SW480 (cell line): ENCODE results near the gene LSAMP.

Experiments
- DNase-seq: peaks from one replicate; pipeline ENCODE4 v3.0.0-alpha.2; 2016; ENCODE audit warnings: low spot score

Gene LSAMP

DNA sequence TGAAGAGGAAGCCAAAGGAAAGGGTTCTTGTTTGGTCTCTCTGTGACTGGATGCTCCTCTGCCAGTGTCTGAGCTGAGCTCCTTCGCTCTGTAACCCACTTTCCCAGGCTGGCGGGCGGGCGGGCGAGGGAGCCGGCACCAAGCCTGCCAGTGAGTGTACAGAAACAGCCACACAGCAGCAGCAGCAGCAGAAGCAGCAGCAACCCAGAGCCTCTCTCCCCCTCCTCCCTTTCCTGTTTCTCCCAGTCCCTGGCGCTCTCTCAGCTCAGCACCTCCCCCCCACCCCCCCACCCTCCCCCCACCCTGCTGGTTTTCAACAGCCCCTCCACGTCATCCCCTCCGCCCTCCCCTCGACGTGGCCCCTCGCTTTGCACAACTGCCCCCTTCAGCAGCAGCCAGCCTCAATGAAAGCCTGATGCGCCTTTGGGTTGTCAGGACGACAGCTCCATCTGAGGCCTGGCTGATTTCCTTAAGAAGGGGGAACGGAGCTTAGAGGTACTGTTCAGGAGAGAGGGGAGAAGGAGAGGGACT lies at the start of gene LSAMP:
Gene LSAMP (minus strand): TSS at position 177 of the 531 bp plus-strand sequence.
- DNase-seq = peak; percentile 6

- no peak for DNase-seq
These were observed 47.1 kb upstream of the LSAMP start for GRCh38 chr3:116492379-116492778.

GRCh38 chr3:116483135-116483534 lies 37.8 kb upstream of the LSAMP start:
- no peak for DNase-seq

DNA sequence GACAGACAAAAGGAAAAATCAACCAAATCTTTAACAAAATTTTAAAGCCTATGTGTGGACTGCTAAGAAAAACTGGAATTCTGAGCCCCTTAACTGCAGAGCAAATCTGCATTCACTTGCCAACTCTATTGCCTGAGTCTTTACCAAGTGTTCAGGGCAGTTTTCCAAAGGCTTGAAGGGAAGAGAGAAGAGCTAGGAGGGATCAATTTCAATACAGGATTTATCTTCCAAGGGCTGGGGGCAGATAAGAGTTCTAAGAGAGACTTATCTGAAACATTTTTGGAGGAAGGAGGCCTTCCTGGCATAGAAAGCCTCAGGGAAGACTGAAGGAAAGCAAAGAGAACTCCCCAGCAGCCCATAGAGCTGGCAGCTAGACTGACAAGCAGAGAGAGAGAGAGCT lies 31.4 kb upstream of the LSAMP start:
- no peak for DNase-seq

- DNase-seq = no peak
These were observed 29.5 kb upstream of the LSAMP start for GRCh38 chr3:116474801-116475200.

- DNase-seq = no peak
These were observed 28.9 kb upstream of the LSAMP start for GRCh38 chr3:116474032-116474780.

GRCh38 chr3:116473602-116474001 lies 28.3 kb upstream of the LSAMP start:
- DNase-seq = no peak

GRCh38 chr3:116470605-116471197 lies 25.4 kb upstream of the LSAMP start:
- no peak for DNase-seq

DNA sequence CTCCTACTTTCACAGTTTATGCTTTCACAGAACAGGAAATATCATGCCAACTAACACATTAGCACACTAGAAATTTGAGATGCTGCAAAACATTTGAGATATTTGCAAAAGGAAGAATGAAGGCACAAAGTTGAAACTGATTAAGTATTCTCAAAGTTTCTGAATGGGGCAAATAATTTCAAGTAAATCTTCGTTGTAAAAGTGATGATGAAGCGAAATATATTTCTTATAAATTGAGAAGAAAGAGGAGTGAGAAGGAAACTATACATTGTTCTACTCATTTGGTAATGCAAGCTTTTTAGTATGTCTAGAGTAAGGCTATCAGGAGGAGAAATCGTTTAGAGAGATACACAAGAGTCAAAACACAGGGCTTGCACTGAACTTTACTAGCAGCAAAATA lies 24.3 kb upstream of the LSAMP start:
- DNase-seq = no peak

DNA sequence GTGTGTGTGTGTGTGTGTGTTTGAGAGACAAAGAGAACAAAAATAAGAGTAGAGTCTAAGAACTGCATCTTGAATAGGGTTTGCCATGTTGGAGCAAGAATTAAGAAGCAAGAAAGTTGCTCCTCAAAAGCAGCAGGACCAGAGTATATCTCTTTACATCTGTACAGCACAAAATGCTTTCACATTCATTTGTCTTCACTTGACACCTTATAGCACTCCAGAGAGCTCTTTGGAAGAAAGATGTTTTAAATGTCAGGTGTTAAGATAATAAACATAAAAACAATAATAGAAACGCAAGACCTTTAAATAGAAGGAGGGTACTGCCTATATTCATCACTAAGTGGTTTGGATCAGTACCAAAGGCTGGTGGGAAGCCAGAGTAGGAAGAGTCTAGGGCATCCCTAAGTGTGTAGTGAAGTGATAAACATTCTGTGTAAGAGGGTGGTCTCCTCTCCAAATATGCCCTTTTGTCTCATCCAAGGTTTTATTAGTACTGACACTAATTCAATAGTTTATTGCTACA lies 19.1 kb upstream of the LSAMP start:
- DNase-seq = no peak

GRCh38 chr3:116453666-116454346 lies 8.5 kb upstream of the LSAMP start:
- DNase-seq = peak; percentile 4

- no peak for DNase-seq
These were observed 4.5 kb upstream of the LSAMP start for GRCh38 chr3:116449546-116450350.

DNA sequence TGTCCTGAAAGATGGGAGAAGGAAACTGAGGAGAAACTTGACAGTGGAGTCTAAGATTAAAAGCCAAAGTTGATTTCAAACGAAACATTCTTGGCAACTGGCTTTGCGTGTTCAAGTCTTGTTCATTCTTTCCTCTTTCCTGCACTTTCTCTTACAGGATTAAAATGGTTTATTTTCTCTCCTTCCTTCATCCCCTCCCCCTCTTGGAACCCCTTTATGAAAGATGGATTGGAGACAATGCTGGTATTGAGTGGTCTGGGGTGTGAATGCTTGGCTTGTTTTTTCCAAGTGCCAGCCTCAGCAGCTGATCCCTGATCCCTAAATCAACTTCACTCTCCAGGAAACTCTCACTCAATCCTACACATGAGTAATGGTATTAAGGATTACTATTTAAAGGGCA lies 703 bp upstream of the LSAMP start:
- DNase-seq = no peak

DNA sequence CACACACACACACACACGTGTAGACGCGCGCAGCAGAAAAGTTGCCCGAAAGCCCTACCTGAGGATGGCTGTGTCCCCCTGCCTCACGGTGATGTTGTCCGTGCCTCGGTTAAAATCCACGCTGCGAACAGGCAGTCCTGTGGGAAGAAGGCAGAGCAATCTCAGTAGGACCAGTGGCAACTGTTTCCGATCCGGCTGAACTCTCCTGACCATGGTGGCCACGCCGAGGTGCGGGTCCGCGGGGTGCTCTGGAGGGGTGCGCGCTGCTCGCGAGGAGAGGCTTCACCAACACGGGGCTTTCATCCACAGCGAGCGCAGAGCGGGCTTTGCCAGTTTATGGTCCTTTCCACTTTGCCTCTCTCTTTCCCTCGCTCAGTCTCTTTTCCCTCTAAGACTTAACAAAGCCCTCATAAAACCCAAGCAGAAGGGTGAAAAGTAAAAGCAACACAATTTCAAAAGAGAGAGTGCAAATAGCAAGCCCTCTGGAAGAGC lies 422 bp downstream of the LSAMP start:
- DNase-seq = no peak

DNA sequence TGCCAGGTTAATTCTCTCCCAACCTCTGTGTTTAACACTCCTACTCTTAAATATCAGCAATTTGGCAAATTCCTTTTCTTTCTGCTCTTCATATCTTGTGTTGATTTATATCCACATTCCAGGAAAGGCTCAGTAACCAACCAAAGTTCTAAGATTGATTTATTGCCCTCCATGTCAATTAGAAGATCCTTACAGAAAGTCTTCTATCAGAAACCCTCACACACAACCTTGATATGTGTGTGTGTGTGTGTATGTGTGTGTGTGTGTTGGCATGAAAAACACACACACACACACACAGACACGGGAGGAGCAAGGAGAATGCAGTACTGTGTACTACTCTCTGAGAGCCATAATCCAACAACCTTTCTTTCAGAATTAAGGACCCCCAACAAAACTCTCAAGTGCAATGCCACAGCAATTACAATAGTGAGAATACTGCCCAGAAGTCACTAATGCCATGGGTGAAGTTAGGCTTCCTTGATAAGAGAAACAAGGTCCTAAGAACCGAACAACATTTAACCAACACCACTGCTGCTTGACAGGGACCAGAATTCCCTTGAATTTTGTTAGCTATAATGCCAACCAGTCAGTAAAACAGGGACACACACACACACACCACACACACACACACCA lies 1.1 kb downstream of the LSAMP start:
- DNase-seq = no peak

DNA sequence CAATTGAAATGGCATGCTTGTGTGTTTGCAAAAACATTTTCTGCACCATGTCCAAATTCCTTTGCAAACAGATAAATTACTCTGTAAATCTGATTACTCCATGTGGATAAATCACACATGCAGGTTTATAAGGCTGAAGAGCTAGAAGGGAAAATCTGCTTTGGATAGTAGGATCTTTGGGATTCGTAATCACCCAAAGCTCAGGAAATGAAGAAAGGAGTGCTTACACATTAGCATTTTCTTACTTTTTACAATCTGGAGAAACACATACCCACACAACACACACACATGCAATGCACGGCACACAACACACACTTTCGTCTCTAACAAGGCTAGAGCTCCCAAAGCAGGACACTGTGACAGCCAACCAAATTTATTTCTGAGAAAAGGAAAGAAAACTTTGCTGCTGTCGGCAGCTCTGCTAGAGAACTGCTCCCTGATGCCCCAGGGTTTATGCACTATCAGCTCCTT lies 2.1 kb downstream of the LSAMP start:
- DNase-seq = no peak

GRCh38 chr3:116442331-116443021 lies 2.8 kb downstream of the LSAMP start:
- DNase-seq = no peak

DNA sequence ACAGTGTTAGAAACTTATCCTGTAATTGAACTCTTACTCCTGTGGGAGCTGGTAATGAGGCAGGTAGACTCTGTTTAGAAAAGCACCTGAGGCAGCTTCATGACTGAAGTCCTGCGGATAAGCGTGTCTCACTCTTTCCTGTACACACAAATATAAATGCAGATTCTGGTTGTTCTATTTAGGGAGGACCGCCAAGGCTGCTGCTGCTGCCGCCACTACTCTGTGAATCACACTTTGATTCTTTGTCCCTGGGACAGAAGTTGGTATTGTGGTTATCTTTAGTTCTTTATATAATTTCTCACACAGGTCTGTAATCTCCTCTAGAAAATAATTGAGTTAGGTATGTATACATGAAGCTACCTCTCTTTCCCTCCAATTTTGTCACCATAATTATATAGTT lies 3.6 kb downstream of the LSAMP start:
- DNase-seq = no peak

DNA sequence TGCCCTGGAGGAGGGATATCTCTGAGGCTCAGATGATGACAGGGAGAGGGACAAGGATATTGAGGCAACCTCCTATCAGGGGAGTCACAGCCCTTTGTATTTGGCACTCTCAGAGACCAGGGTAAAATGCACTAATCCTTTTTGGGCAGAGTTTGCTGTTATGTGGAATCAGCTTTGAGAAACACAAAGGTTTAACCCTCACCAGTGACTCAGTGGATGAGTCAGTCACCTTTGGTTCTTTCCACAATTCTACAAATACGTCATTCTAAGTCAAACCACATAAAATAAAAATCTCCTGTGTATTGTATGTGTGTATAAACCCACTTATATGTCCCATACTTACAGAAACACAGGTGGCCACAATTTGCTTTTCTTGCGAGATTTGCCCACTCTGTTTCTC lies 5.1 kb downstream of the LSAMP start:
- no peak for DNase-seq

DNA sequence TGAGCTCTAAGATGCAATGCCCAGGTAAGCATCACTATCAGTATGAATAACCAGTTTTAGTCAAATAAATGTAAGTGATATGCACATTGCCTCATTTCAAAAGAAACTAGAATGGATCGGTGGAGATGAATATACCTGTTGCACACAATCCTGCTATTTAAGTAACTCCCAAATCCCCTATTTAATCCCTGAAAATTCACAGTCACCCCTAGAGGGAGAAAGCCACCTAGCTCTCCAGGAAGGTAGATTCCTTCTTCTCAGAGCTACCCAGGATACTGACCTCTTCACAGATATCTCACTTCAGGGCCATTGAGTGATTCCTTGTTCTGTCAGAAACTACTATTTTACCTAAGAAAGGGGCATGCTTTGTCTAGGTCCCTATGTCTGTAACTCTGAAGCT lies 11.7 kb downstream of the LSAMP start:
- DNase-seq = no peak

GRCh38 chr3:116432795-116433194 lies 12.5 kb downstream of the LSAMP start:
- no peak for DNase-seq
